ENCODE measurements around the gene OR52E4.

OR52E4 gene

DNA sequence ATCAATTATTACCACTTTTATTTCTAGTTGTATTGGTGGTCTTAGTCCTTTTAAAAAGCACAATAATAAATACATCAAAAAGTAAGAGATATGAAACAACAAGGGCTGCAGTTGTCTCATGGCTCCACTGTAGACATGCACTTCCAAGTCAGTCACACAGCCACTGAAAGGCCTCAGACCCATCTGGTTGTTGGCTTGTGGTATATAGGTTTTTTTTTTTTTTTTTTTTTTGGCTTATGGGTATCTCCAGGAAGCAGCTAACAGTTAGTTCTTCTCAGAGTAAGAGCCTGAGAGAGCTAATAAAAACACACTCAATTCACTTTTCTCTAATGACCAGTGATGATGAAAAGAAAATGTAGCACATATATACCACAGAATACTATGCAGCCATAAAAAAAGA is 32.7 kb upstream of the OR52E4 start:
- TF ChIP-seq, protein P1, sequence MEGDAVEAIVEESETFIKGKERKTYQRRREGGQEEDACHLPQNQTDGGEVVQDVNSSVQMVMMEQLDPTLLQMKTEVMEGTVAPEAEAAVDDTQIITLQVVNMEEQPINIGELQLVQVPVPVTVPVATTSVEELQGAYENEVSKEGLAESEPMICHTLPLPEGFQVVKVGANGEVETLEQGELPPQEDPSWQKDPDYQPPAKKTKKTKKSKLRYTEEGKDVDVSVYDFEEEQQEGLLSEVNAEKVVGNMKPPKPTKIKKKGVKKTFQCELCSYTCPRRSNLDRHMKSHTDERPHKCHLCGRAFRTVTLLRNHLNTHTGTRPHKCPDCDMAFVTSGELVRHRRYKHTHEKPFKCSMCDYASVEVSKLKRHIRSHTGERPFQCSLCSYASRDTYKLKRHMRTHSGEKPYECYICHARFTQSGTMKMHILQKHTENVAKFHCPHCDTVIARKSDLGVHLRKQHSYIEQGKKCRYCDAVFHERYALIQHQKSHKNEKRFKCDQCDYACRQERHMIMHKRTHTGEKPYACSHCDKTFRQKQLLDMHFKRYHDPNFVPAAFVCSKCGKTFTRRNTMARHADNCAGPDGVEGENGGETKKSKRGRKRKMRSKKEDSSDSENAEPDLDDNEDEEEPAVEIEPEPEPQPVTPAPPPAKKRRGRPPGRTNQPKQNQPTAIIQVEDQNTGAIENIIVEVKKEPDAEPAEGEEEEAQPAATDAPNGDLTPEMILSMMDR (IDR thresholded peaks at IDR 0.05; ENCODE audit: borderline replicate concordance, control extremely low read depth, extremely low read depth, insufficient read depth, missing control alignments): no peak
- no peak for DNase-seq (ENCODE audit: low spot score)
- in situ Hi-C loops (cut with MboI; ENCODE audit: low sequenced_read_pairs, unreplicated experiment): no loop called here

DNA sequence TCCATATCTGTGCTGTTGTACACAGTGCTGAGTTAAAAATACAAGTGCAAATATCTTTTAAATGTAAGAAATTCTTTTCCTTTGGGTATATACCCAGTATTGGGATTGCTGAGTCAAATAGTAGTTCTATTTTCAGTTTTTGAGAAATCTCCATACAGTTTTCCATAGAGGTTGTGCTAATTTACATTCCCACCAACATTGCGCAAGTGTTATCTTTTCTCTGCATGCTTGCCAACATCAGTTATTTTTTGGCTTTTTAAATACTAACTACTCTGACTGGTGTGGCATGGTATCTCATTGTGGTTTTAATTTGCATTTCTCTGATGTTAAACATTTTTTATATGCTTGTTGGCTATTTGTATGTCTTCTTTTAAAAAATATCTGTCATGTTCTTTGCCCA is 29.4 kb upstream of the OR52E4 start:
- in situ Hi-C loops (cut with MboI; ENCODE audit: low sequenced_read_pairs, unreplicated experiment): no loop called here
- no peak for DNase-seq (ENCODE audit: low spot score)
- TF ChIP-seq, protein P1 (IDR thresholded peaks at IDR 0.05; ENCODE audit: borderline replicate concordance, control extremely low read depth, extremely low read depth, insufficient read depth, missing control alignments): no peak

DNA sequence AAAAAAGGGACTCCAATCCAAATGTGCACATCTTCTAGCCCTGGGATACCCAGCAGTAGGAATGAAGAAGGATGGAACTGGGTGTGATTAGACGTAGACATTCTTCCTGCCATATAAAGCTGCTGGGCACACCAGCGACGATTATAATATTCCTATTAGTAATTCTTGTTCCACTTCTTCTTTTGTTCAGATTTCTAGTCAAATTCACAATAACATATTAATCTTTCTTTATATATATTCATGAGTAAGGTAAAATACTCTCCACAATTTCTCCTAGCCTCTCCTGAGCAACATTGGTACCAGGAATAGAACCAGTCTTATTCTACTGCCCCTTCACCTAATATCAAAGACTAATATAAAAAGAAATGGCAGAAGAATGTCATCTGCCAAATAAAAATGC is 22.8 kb upstream of the OR52E4 start, which contains the start of gene OR52E8:
TSS of gene OR52E8 (minus strand) at position 101 of the 400 bp plus-strand sequence. CDS start at position 101, 0 bp downstream.
- TF ChIP-seq, protein P1 (IDR thresholded peaks at IDR 0.05; ENCODE audit: borderline replicate concordance, control extremely low read depth, extremely low read depth, insufficient read depth, missing control alignments): no peak
- in situ Hi-C loops (cut with MboI; ENCODE audit: low sequenced_read_pairs, unreplicated experiment): no loop called here
- DNase-seq (ENCODE audit: low spot score): no peak

DNA sequence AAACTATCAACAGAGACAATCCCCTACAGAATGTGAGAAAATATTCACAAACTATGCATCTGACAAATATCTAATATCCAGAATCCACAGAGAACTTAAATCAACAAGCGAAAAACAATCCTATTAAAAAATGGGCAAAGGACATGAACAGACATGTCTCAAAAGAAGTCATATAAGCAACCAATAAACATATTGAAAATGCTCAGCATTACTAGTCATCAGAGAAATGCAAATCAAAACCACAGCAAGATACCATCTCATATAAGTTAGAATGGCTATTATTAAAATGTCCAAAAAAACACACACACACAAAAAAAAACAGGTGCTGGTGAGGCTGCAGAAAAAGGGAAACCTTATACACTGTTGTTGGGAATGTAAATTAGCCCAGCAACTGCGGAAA is 14.6 kb upstream of the OR52E4 start:
- no peak for DNase-seq (ENCODE audit: low spot score)
- in situ Hi-C loops (cut with MboI; ENCODE audit: low sequenced_read_pairs, unreplicated experiment): no loop called here
- TF ChIP-seq, protein P1 (IDR thresholded peaks at IDR 0.05; ENCODE audit: borderline replicate concordance, control extremely low read depth, extremely low read depth, insufficient read depth, missing control alignments): no peak

DNA sequence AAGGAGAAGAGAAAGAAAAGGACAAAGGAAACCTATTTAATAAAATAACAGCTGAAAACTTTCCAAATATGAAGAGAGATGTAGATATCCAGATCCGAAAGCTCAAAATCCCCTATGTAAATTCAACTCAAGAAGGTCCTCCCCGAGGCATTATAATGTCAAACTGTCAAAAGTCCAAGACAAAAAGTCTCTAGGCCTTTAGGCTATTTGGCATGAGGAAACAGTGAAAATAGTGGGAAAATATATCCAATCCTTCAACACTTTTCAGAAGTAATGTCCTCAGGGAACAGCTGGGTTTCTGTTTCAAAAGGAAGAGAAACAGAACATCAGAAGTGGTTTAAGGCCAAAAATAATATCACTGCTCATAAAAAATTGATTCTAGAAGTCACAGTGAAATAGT is 1.9 kb upstream of the OR52E4 start:
- TF ChIP-seq, protein P1 (IDR thresholded peaks at IDR 0.05; ENCODE audit: borderline replicate concordance, control extremely low read depth, extremely low read depth, insufficient read depth, missing control alignments): no peak
- in situ Hi-C loops (cut with MboI; ENCODE audit: low sequenced_read_pairs, unreplicated experiment): no loop called here
- DNase-seq (ENCODE audit: low spot score): no peak

DNA sequence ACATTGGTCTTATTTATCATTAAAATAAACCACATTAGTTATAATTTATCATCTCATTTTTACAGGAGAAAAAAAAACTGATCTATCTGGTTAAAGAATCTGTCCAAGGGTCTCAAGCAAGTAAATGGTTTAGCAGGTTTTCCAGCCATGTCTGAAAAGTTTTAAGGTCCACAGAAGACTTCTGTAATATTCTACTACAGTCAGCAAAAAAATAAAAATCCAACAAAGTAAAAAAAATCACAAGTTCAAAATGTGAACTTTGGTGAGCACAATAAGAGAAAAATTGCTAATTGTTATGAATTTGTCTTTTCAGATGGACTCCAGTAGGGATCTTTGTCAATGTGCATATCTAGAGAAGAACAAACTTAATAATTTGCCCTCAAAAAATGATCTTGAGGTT is 1.3 kb downstream of the OR52E4 start:
- in situ Hi-C loops (cut with MboI; ENCODE audit: low sequenced_read_pairs, unreplicated experiment): no loop called here

More for the DNA sequence above, 1.3 kb downstream of the OR52E4 start:
- DNase-seq (ENCODE audit: low spot score): no peak
- TF ChIP-seq, protein P1 (IDR thresholded peaks at IDR 0.05; ENCODE audit: borderline replicate concordance, control extremely low read depth, extremely low read depth, insufficient read depth, missing control alignments): no peak

Data from GM13976 (cell line).